Endothelial cell of umbilical vein (primary cell): Measurements from ENCODE around the gene GYS1. TPM values are rescaled to one million over a fixed set of nuclear protein-coding genes. Genes with fewer than 3 reads are reported as not detected.

Experiments
- BruUV-seq: library from RNA; stranded (reverse); fragments of 400-500 nt; replicated peaks from 2 replicates; lab custom pipeline; 2021; lab: Mats Ljungman, UMichigan
- CTCF ChIA-PET: fragments of 300-600, 350-600 bp; sonication (Branson Sonifier 250); formaldehyde crosslinking; loops from one replicate; lab custom pipeline; 2021; ENCODE audit warnings: antibody characterized with exemption, inconsistent platforms; lab: Charles Lee
- POLR2A ChIA-PET: fragments of 300-600, 350-600 bp; sonication (Branson Sonifier 250); formaldehyde crosslinking; loops from one replicate; lab custom pipeline; 2021; ENCODE audit warnings: antibody characterized with exemption, inconsistent platforms; lab: Charles Lee
- DNase-seq: peaks from one replicate; pipeline ENCODE4 v3.0.0-alpha.2; 2011; ENCODE audit warnings: low read depth, low spot score
- FAIRE-seq: peaks from 2 replicates; lab custom pipeline; 2011; peaks lifted over from hg19 to GRCh38; lab: Jason Lieb, UNC
- H2AFZ ChIP-seq: 2 replicates; pipeline ENCODE4 v1.6.0; 2012; ENCODE audit warnings: low read depth, low read length, control low read depth, inconsistent platforms
- H3K27ac ChIP-seq: 2 replicates; pipeline ENCODE4 v1.5.1; 2011; ENCODE audit warnings: low read depth, mild to moderate bottlenecking, control low read depth, low read length, moderate library complexity; ENCODE audit not compliant: insufficient read depth
- H3K27me3 ChIP-seq, 2 experiments: 2 replicates each; pipeline versions ENCODE4 v1.6.0 to v1.6.1; 2011; ENCODE audit warnings: low read length in 2 of 2, mixed read lengths in 1 of 2; ENCODE audit not compliant: control insufficient read depth in 2 of 2, insufficient read depth in 2 of 2
- H3K36me3 ChIP-seq, 2 experiments: 2 replicates in 1 of 2; 3 replicates in 1 of 2; pipeline ENCODE4 v1.5.1; 2011; ENCODE audit warnings: low read length in 2 of 2, mild to moderate bottlenecking in 1 of 2, moderate library complexity in 1 of 2; ENCODE audit not compliant: control insufficient read depth in 2 of 2, insufficient read depth in 2 of 2; ENCODE audit errors: extremely low read depth in 1 of 2
- H3K4me1 ChIP-seq: 3 replicates; pipeline ENCODE4 v1.5.1; 2011; ENCODE audit warnings: mild to moderate bottlenecking, low read length; ENCODE audit not compliant: control insufficient read depth, insufficient read depth; ENCODE audit errors: extremely low read depth
- H3K4me2 ChIP-seq: 2 replicates; pipeline ENCODE4 v1.6.1; 2011; ENCODE audit warnings: low read length, control low read depth, mixed read lengths; ENCODE audit not compliant: insufficient read depth
- H3K4me3 ChIP-seq, 3 experiments: fragments of 200-600 bp in 1 of 3; sonication (generic), shearing (Covaris generic) in 1 of 3; replicated peaks in 1 of 3; 2 replicates each; pipeline ENCODE4 v1.5.1; 2011 to 2016; ENCODE audit warnings: control low read depth in 3 of 3, low read length in 3 of 3, mild to moderate bottlenecking in 2 of 3, inconsistent platforms in 1 of 3, low read depth in 1 of 3, moderate library complexity in 1 of 3; ENCODE audit not compliant: insufficient read depth in 1 of 3
- H3K79me2 ChIP-seq: 2 replicates; pipeline ENCODE4 v1.6.0; 2012; ENCODE audit warnings: low read length, inconsistent platforms; ENCODE audit not compliant: control insufficient read depth, insufficient read depth
- H3K9ac ChIP-seq: replicated peaks from 2 replicates; pipeline ENCODE3; 2011; ENCODE audit warnings: low read length, control low read depth; ENCODE audit not compliant: insufficient read depth; ENCODE audit errors: extremely low read depth
- H3K9me1 ChIP-seq: replicated peaks from 3 replicates; pipeline ENCODE4 v1.6.0; 2011; ENCODE audit warnings: mild to moderate bottlenecking, low read length; ENCODE audit not compliant: control insufficient read depth, insufficient read depth; ENCODE audit errors: extremely low read depth
- H3K9me3 ChIP-seq: replicated peaks from 2 replicates; pipeline ENCODE4 v1.5.1; 2012; ENCODE audit warnings: low read length, inconsistent platforms; ENCODE audit not compliant: control insufficient read depth, insufficient read depth
- H4K20me1 ChIP-seq: replicated peaks from 2 replicates; pipeline ENCODE3; 2011; ENCODE audit warnings: mild to moderate bottlenecking, low read length; ENCODE audit not compliant: control insufficient read depth, insufficient read depth; ENCODE audit errors: extremely low read depth
- EZH2 ChIP-seq: IDR thresholded peaks from 2 replicates; pipeline ENCODE4 v1.6.1; 2012; ENCODE audit warnings: borderline replicate concordance, low read depth, mild to moderate bottlenecking, moderate library complexity, low read length, inconsistent platforms; ENCODE audit not compliant: severe bottlenecking
- FOS ChIP-seq: IDR thresholded peaks from 2 replicates; pipeline ENCODE4 v1.6.1; 2011; ENCODE audit warnings: mild to moderate bottlenecking, low read length, moderate library complexity, borderline replicate concordance; ENCODE audit not compliant: insufficient read depth
- GATA2 ChIP-seq: IDR thresholded peaks from 2 replicates; pipeline ENCODE4 v1.7.0; 2011; ENCODE audit warnings: low read depth, mild to moderate bottlenecking, moderate library complexity, mixed read lengths, low read length; ENCODE audit not compliant: insufficient read length, insufficient read depth
- JUN ChIP-seq: IDR thresholded peaks from 2 replicates; pipeline ENCODE4 v1.6.1; 2011; ENCODE audit warnings: borderline replicate concordance, low read depth; ENCODE audit not compliant: insufficient read length, insufficient read depth
- MYC ChIP-seq: IDR thresholded peaks from one replicate; pipeline ENCODE4 v1.6.1; 2011; ENCODE audit warnings: mild to moderate bottlenecking, low read depth, low read length
- POLR2A ChIP-seq: IDR thresholded peaks from 2 replicates; pipeline ENCODE4 v1.6.1; 2012; ENCODE audit warnings: low read depth, mild to moderate bottlenecking, control low read depth, low read length
- POLR2AphosphoS5 ChIP-seq: IDR thresholded peaks from 2 replicates; pipeline ENCODE4 v1.6.1; 2012; ENCODE audit warnings: low read depth, mild to moderate bottlenecking, control low read depth, low read length, moderate library complexity; ENCODE audit not compliant: insufficient read depth
- dilution Hi-C: fragments of 300-500 bp; cut with MboI; formaldehyde crosslinking; loops from one replicate; pipeline ENCODE4 v1.15.0; 2019; ENCODE audit warnings: low sequenced_read_pairs; ENCODE audit not compliant: extremely low pct_ligation_motif_present
- intact Hi-C: fragments of 100-400 bp; cut with micrococcal nuclease; formaldehyde crosslinking; loops from one replicate; pipeline ENCODE4 v1.10.0; 2022
- polyA plus RNA-seq, 4 experiments: library from polyadenylated mRNA; depleted of rRNA in 3 of 4; stranded (reverse) in 3 of 4; unstranded in 1 of 4; fragments of >200 nt; gene quantifications; 2 replicates each; pipeline versions ENCODE4 v1.2.1 to v1.2.3, GENCODE V29; 2011 to 2012; ENCODE audit warnings: missing spikeins in 1 of 4
- total RNA-seq: library from RNA; stranded (reverse); gene quantifications from 2 replicates; pipeline ENCODE4 v1.2.3, GENCODE V29; 2021
- TF ChIP-seq, protein P1 (sequence below), 2 donors: IDR thresholded peaks; 1 replicate in 1 of 2; 2 replicates in 1 of 2; pipeline ENCODE4 v1.5.1; 2011; ENCODE audit warnings: low read length in 2 of 2, mild to moderate bottlenecking in 2 of 2, moderate library complexity in 2 of 2, control low read depth in 1 of 2, inconsistent platforms in 1 of 2, low read depth in 1 of 2; ENCODE audit not compliant: insufficient read depth in 1 of 2; ENCODE audit errors: extremely low read depth in 1 of 2
- TF ChIP-seq, protein P2 (sequence below): IDR thresholded peaks from 2 replicates; pipeline ENCODE4 v1.6.1; 2011; ENCODE audit not compliant: insufficient read depth, insufficient read length

GYS1 gene
- total and polyA plus RNA-seq, 2 donors (not counting 3 experiments of a cell fraction or from before 2014, with no cell fraction given): 39.0 to 58.9 TPM

DNA sequence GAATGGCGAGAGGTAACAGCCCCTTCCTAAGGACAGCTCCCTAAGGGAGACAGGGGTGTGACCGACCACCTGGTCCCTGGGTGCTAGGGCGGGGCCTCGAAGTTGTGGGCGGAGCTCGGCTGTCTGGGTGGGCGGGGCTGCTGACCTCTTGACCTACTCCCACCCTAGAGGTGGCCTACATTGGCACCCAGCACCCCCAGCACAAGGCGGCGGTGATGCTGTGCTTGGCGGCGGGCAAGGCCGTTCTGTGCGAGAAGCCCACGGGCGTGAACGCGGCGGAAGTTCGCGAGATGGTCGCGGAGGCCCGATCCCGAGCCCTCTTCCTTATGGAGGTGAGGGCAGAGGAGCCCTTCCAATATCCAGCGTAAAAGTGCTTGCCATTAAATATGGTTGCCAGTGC, 57.2 kb downstream of the GYS1 start:
- intact Hi-C loops: no loop called here
- Histone ChIP-seq H3K27ac (no peak overlapping the region), H3K27me3 (peaks cover 2 to 8% of the 10 kb centered on the region in 2 experiments), H3K9me3 (no peaks in the 10 kb centered on the region), H3K4me3 (no peak overlapping the region), H3K4me1 (peaks cover 9% of the 10 kb centered on the region), H3K79me2 (no peaks in the 10 kb centered on the region), H3K9ac (no peak overlapping the region), H3K9me1 (no peaks in the 10 kb centered on the region), H3K4me2 (no peak overlapping the region), H4K20me1 (no peaks in the 10 kb centered on the region), H2AFZ (no peak overlapping the region), H3K36me3 (no peaks in the 10 kb centered on the region)
- FAIRE-seq (no peak), DNase-seq (no peak)
- CTCF ChIA-PET: no interaction called here
- dilution Hi-C loops: no loop called here
- POLR2A ChIA-PET: no interaction called here
- no TSS peak for BruUV-seq
- TF ChIP-seq POLR2A (no peak), GATA2 (no peak), FOS (no peak), JUN (no peak), MYC (no peak), POLR2AphosphoS5 (no peak), EZH2 (no peak)
- TF ChIP-seq, protein P1, sequence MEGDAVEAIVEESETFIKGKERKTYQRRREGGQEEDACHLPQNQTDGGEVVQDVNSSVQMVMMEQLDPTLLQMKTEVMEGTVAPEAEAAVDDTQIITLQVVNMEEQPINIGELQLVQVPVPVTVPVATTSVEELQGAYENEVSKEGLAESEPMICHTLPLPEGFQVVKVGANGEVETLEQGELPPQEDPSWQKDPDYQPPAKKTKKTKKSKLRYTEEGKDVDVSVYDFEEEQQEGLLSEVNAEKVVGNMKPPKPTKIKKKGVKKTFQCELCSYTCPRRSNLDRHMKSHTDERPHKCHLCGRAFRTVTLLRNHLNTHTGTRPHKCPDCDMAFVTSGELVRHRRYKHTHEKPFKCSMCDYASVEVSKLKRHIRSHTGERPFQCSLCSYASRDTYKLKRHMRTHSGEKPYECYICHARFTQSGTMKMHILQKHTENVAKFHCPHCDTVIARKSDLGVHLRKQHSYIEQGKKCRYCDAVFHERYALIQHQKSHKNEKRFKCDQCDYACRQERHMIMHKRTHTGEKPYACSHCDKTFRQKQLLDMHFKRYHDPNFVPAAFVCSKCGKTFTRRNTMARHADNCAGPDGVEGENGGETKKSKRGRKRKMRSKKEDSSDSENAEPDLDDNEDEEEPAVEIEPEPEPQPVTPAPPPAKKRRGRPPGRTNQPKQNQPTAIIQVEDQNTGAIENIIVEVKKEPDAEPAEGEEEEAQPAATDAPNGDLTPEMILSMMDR (IDR thresholded peaks at IDR 0.05; ENCODE audit: extremely low read depth in 1 of 2, insufficient read depth in 1 of 2, low read depth in 1 of 2, low read length in 2 of 2): no peak
- TF ChIP-seq, protein P2, sequence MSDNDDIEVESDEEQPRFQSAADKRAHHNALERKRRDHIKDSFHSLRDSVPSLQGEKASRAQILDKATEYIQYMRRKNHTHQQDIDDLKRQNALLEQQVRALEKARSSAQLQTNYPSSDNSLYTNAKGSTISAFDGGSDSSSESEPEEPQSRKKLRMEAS: no peak
